Measurements from ENCODE around the gene ARMC9. TPM values are rescaled to one million over a fixed set of nuclear protein-coding genes. Genes with fewer than 3 reads are reported as not detected.

The ARMC9 gene
- total and polyA plus RNA-seq, 2 experiments from 2014 or later = 15.1 to 17.3 TPM

DNA sequence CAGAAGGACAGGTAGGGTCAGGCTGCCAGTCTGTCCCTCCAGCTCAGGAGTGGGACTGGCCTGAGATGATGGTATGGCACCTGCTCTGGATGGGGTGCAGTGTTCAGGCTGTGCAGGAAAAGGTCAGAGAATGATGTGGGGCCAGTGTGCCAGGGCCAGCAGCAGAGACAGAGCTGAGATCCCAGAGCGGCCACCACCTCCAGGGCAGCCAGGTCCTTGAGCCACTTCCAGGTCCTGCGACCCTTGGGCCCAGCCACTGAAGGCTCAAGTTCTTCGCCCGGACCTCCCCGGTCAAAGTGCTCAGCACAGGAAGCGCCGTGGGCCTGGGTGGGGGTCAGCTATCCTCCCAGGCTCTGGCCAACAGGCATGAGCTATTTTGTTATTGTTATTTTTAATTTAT is 12.1 kb upstream of the ARMC9 start:
- 0 out of 2 replicates have a peak, but pooled peaks cover 3% of the 10 kb centered on the region for H3F3A ChIP-seq (ENCODE audit: insufficient read depth)
- H3K9me2 ChIP-seq (ENCODE audit: insufficient read depth) = no peaks in the 10 kb centered on the region
- H3K79me2 ChIP-seq (ENCODE audit: insufficient read depth) = no peaks in the 10 kb centered on the region
- no peak overlapping the region for H3K4me2 ChIP-seq (ENCODE audit: unreplicated experiment)
- H3K27ac ChIP-seq = no peak overlapping the region
- H4K20me1 ChIP-seq (ENCODE audit: insufficient read depth) = no peaks in the 10 kb centered on the region
- H3K27me3 ChIP-seq (replicated peaks; ENCODE audit: insufficient read depth) = no peaks in the 10 kb centered on the region
- WGBS, 2 experiments (ENCODE audit: low coverage in 1 of 2, low lambda C conversion rate in 2 of 2, missing lambda C conversion rate in 2 of 2) = 93 to 94% methylated on average over 7 of the region's 7 CpGs
- no peaks in the 10 kb centered on the region for H3K36me3 ChIP-seq (ENCODE audit: low read depth)
- H3K4me3 ChIP-seq = no peak overlapping the region
- H3K4me1 ChIP-seq (ENCODE audit: insufficient read depth) = peaks cover 10% of the 10 kb centered on the region
- in situ Hi-C loops (cut with MboI) = no loop called here
- no peak for DNase-seq
- no peak overlapping the region for H3K9ac ChIP-seq
- H3K9me3 ChIP-seq (ENCODE audit: low read depth) = no peaks in the 10 kb centered on the region
- H2AFZ ChIP-seq = no peak overlapping the region
- TF ChIP-seq EZH2 (IDR thresholded peaks at IDR 0.05; ENCODE audit: insufficient read depth, poor library complexity, severe bottlenecking) = no peak
- no peak for TF ChIP-seq EZH2phosphoT487 (IDR thresholded peaks at IDR 0.05; ENCODE audit: insufficient read depth, low read depth)

DNA sequence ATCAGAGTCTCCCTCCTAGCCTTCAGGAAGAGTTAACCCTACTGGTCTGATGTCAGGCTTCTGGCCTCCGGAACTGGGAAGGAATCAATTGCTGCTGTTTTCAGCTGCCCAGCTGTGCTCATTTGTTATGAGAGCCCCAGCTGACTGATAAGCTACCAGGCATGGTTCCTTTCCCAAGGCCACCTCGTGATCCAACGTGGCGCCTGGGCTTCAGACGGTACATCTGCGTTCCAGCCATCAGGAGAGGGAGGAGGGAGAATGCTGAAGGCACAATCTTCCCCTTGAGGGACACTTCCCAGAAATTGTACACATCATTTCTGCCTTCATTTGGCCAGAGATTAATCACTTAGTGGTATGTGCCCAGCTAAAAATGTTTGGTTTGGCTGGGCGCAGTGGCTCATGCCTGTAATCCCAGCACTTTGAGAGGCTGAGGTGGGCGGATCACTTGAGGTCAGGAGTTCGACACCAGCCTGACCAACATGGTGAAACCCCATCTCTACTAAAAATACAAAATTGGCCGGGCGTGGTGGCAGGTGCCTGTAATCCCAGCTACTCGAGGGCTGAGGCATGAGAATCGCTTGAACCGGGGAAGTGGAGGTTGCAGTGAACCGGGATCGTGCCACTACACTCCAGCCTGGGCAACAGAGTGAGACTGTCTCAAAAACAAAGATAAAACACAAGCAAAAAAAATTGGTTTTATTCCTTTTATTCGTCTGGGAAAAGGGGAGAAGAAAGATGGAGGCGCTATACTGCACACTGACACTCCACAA is 10.5 kb upstream of the ARMC9 start:
- Histone ChIP-seq H3K79me2 (ENCODE audit: insufficient read depth) (no peaks in the 10 kb centered on the region), H3K9me3 (ENCODE audit: low read depth) (no peaks in the 10 kb centered on the region), H3K4me1 (ENCODE audit: insufficient read depth) (peaks cover 6% of the 10 kb centered on the region; the same call in 1 of the 2 replicates), H3K9me2 (ENCODE audit: insufficient read depth) (no peaks in the 10 kb centered on the region), H2AFZ (no peak overlapping the region), H3K27ac (no peak overlapping the region), H3K4me3 (no peak overlapping the region), H3K4me2 (ENCODE audit: unreplicated experiment) (no peak overlapping the region), H3K27me3 (replicated peaks; ENCODE audit: insufficient read depth) (no peaks in the 10 kb centered on the region), H3K36me3 (ENCODE audit: low read depth) (no peaks in the 10 kb centered on the region), H4K20me1 (ENCODE audit: insufficient read depth) (no peaks in the 10 kb centered on the region), H3K9ac (no peak overlapping the region), H3F3A (ENCODE audit: insufficient read depth) (0 out of 2 replicates have a peak, but pooled peaks cover 3% of the 10 kb centered on the region)
- TF ChIP-seq EZH2 (IDR thresholded peaks at IDR 0.05; ENCODE audit: insufficient read depth, poor library complexity, severe bottlenecking) (no peak), EZH2phosphoT487 (IDR thresholded peaks at IDR 0.05; ENCODE audit: insufficient read depth, low read depth) (no peak)
- 80 to 81% methylated on average over 18 of the region's 18 CpGs for WGBS, 2 experiments (ENCODE audit: low coverage in 1 of 2, low lambda C conversion rate in 2 of 2, missing lambda C conversion rate in 2 of 2)
- DNase-seq = peak; percentile 40
- in situ Hi-C loops (cut with MboI) = no loop called here

DNA sequence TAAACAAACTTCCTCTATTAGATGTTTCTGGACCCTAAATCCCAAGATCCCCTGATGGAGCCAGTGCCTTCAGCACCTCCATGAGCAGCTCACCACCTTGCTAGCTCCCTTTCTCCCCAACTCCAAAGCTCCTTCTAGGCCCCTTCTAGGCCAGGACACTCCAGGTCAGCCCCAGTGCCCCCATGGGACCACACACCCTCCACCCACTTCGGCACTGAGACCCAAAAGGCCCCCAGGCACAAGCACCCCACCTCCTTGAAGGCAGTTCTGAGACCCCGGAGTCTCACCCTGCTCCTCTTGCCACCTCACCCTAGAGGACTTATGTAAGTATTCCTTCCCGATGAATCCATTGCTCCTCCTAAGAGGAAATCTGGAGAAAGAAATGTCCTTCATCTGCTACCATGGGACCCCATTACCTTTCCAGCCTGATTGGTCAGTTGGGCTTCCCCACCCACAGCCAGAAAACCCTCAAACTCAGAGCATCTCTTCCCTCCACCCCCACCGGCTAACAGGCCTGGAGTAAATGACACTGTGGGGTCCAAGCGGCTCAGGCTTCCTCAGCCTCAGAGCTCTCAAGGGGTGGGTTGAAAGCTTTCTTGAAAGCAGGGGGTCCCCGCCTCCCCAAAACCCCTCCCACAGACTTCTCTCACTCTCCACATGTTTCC is 9.8 kb upstream of the ARMC9 start:
- H3K4me2 ChIP-seq (ENCODE audit: unreplicated experiment) = no peak overlapping the region
- H3K4me3 ChIP-seq = no peak overlapping the region
- 93 to 100% methylated on average over 5 to 6 of the region's 6 CpGs for WGBS, 2 experiments (ENCODE audit: low coverage in 1 of 2, low lambda C conversion rate in 2 of 2, missing lambda C conversion rate in 2 of 2)
- H3K27me3 ChIP-seq (replicated peaks; ENCODE audit: insufficient read depth) = no peaks in the 10 kb centered on the region
- no peak for TF ChIP-seq EZH2 (IDR thresholded peaks at IDR 0.05; ENCODE audit: insufficient read depth, poor library complexity, severe bottlenecking)
- TF ChIP-seq EZH2phosphoT487 (IDR thresholded peaks at IDR 0.05; ENCODE audit: insufficient read depth, low read depth) = no peak
- H3K4me1 ChIP-seq (ENCODE audit: insufficient read depth) = peaks cover 6% of the 10 kb centered on the region; the same call in 1 of the 2 replicates
- H3F3A ChIP-seq (ENCODE audit: insufficient read depth) = 0 out of 2 replicates have a peak, but pooled peaks cover 3% of the 10 kb centered on the region
- H4K20me1 ChIP-seq (ENCODE audit: insufficient read depth) = no peaks in the 10 kb centered on the region
- H3K36me3 ChIP-seq (ENCODE audit: low read depth) = no peaks in the 10 kb centered on the region
- DNase-seq = no peak
- no peak overlapping the region for H2AFZ ChIP-seq
- in situ Hi-C loops (cut with MboI) = no loop called here
- H3K9ac ChIP-seq = no peak overlapping the region
- no peak overlapping the region for H3K27ac ChIP-seq
- H3K79me2 ChIP-seq (ENCODE audit: insufficient read depth) = no peaks in the 10 kb centered on the region
- no peaks in the 10 kb centered on the region for H3K9me3 ChIP-seq (ENCODE audit: low read depth)
- no peaks in the 10 kb centered on the region for H3K9me2 ChIP-seq (ENCODE audit: insufficient read depth)

DNA sequence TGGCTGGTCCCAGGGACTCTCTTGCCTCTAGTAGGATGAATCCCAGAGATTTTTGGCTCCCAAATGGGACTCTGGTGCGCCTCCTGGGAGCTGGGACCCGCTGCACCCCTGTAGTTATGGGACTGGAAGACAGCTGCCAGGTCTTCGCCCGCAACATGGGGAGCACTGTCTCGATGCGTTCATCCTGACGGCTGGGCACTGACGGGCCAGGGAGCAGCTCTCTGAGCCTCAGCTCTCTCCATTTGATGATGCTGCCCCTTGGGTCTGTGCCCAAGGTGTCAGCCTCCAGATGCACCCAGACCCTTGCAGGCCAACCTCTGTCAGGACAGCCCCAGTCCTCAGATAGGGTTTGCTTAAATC is 9.3 kb upstream of the ARMC9 start:
- H3K9ac ChIP-seq = no peak overlapping the region
- TF ChIP-seq EZH2phosphoT487 (IDR thresholded peaks at IDR 0.05; ENCODE audit: insufficient read depth, low read depth) = no peak
- no peak for TF ChIP-seq EZH2 (IDR thresholded peaks at IDR 0.05; ENCODE audit: insufficient read depth, poor library complexity, severe bottlenecking)
- peaks cover 6% of the 10 kb centered on the region; the same call in 1 of the 2 replicates for H3K4me1 ChIP-seq (ENCODE audit: insufficient read depth)
- no peaks in the 10 kb centered on the region for H3K9me2 ChIP-seq (ENCODE audit: insufficient read depth)
- in situ Hi-C loops (cut with MboI) = no loop called here
- H3K27ac ChIP-seq = no peak overlapping the region
- no peaks in the 10 kb centered on the region for H3K79me2 ChIP-seq (ENCODE audit: insufficient read depth)
- H3K36me3 ChIP-seq (ENCODE audit: low read depth) = no peaks in the 10 kb centered on the region
- no peaks in the 10 kb centered on the region for H4K20me1 ChIP-seq (ENCODE audit: insufficient read depth)
- no peaks in the 10 kb centered on the region for H3K9me3 ChIP-seq (ENCODE audit: low read depth)
- H3K4me2 ChIP-seq (ENCODE audit: unreplicated experiment) = no peak overlapping the region
- 98% methylated on average over 7 to 8 of the region's 8 CpGs for WGBS, 2 experiments (ENCODE audit: low coverage in 1 of 2, low lambda C conversion rate in 2 of 2, missing lambda C conversion rate in 2 of 2)
- H2AFZ ChIP-seq = no peak overlapping the region
- DNase-seq = no peak
- H3K4me3 ChIP-seq = no peak overlapping the region
- H3F3A ChIP-seq (ENCODE audit: insufficient read depth) = 0 out of 2 replicates have a peak, but pooled peaks cover 3% of the 10 kb centered on the region
- H3K27me3 ChIP-seq (replicated peaks; ENCODE audit: insufficient read depth) = no peaks in the 10 kb centered on the region
